ENCODE results near the gene COASY.

COASY gene

GRCh38 chr17:42585353-42585752 is 23.4 kb downstream of the COASY start:
- H3K36me3 ChIP-seq (ENCODE audit: insufficient read depth, low read length): peaks cover 74% of the 10 kb centered on the region; the same call in 1 of the 2 replicates
- no peaks in the 10 kb centered on the region for H3K9me2 ChIP-seq (replicated peaks; ENCODE audit: low read depth, low read length)
- no peak overlapping the region for H3K9ac ChIP-seq (ENCODE audit: low read depth, low read length, poor library complexity, severe bottlenecking)
- H3K4me3 ChIP-seq (ENCODE audit: low read length, poor library complexity, severe bottlenecking): no peak overlapping the region
- no peaks in the 10 kb centered on the region for H3K9me3 ChIP-seq (ENCODE audit: insufficient read depth, low read depth, low read length)
- TF ChIP-seq EZH2phosphoT487 (IDR thresholded peaks at IDR 0.05; ENCODE audit: borderline replicate concordance): no peak
- no peak for TF ChIP-seq CTCF (conservative IDR thresholded peaks at IDR 0.05; ENCODE audit: low read length)
- no peaks in the 10 kb centered on the region for H3K79me2 ChIP-seq (ENCODE audit: insufficient read depth, low read length)
- no peaks in the 10 kb centered on the region for H4K20me1 ChIP-seq (ENCODE audit: insufficient read depth, low read length, poor library complexity, severe bottlenecking)
- H3K4me2 ChIP-seq (ENCODE audit: low read depth, low read length, poor library complexity, severe bottlenecking): no peak overlapping the region
- H2AFZ ChIP-seq (ENCODE audit: low read length): no peak overlapping the region
- no peaks in the 10 kb centered on the region for H3K4me1 ChIP-seq (ENCODE audit: insufficient read depth, low read length, poor library complexity, severe bottlenecking)
- no peaks in the 10 kb centered on the region for H3F3A ChIP-seq (ENCODE audit: low read depth)
- H3K27me3 ChIP-seq (ENCODE audit: insufficient read depth, low read length, poor library complexity, severe bottlenecking): no peaks in the 10 kb centered on the region

GRCh38 chr17:42586514-42587230 is 24.7 kb downstream of the COASY start:
- H3K4me2 ChIP-seq (ENCODE audit: low read depth, low read length, poor library complexity, severe bottlenecking): no peak overlapping the region
- H3K36me3 ChIP-seq (ENCODE audit: insufficient read depth, low read length): peaks cover 71% of the 10 kb centered on the region; the same call in 1 of the 2 replicates

GRCh38 chr17:42590886-42591285 is 28.9 kb downstream of the COASY start:
- Histone ChIP-seq H3K9me3 (ENCODE audit: insufficient read depth, low read depth, low read length) (no peaks in the 10 kb centered on the region), H4K20me1 (ENCODE audit: insufficient read depth, low read length, poor library complexity, severe bottlenecking) (no peaks in the 10 kb centered on the region), H3K79me2 (ENCODE audit: insufficient read depth, low read length) (no peaks in the 10 kb centered on the region)

More at GRCh38 chr17:42586514-42587230, 24.7 kb downstream of the COASY start:
- no peaks in the 10 kb centered on the region for H3K79me2 ChIP-seq (ENCODE audit: insufficient read depth, low read length)
- no peaks in the 10 kb centered on the region for H3K27me3 ChIP-seq (ENCODE audit: insufficient read depth, low read length, poor library complexity, severe bottlenecking)
- H2AFZ ChIP-seq (ENCODE audit: low read length): no peak overlapping the region
- no peaks in the 10 kb centered on the region for H3K4me1 ChIP-seq (ENCODE audit: insufficient read depth, low read length, poor library complexity, severe bottlenecking)
- no peak overlapping the region for H3K9ac ChIP-seq (ENCODE audit: low read depth, low read length, poor library complexity, severe bottlenecking)
- H3K9me3 ChIP-seq (ENCODE audit: insufficient read depth, low read depth, low read length): no peaks in the 10 kb centered on the region
- H3K4me3 ChIP-seq (ENCODE audit: low read length, poor library complexity, severe bottlenecking): no peak overlapping the region
- H4K20me1 ChIP-seq (ENCODE audit: insufficient read depth, low read length, poor library complexity, severe bottlenecking): no peaks in the 10 kb centered on the region
- no peaks in the 10 kb centered on the region for H3F3A ChIP-seq (ENCODE audit: low read depth)
- no peak for TF ChIP-seq CTCF (conservative IDR thresholded peaks at IDR 0.05; ENCODE audit: low read length)
- no peak for TF ChIP-seq EZH2phosphoT487 (IDR thresholded peaks at IDR 0.05; ENCODE audit: borderline replicate concordance)
- H3K9me2 ChIP-seq (replicated peaks; ENCODE audit: low read depth, low read length): no peaks in the 10 kb centered on the region

More at GRCh38 chr17:42590886-42591285, 28.9 kb downstream of the COASY start:
- Histone ChIP-seq H3K4me2 (ENCODE audit: low read depth, low read length, poor library complexity, severe bottlenecking) (no peak overlapping the region), H3K27me3 (ENCODE audit: insufficient read depth, low read length, poor library complexity, severe bottlenecking) (no peaks in the 10 kb centered on the region), H3F3A (ENCODE audit: low read depth) (no peaks in the 10 kb centered on the region), H3K9ac (ENCODE audit: low read depth, low read length, poor library complexity, severe bottlenecking) (no peak overlapping the region), H3K4me3 (ENCODE audit: low read length, poor library complexity, severe bottlenecking) (no peak overlapping the region), H2AFZ (ENCODE audit: low read length) (no peak overlapping the region), H3K36me3 (ENCODE audit: insufficient read depth, low read length) (peaks cover 30% of the 10 kb centered on the region; the same call in 1 of the 2 replicates), H3K9me2 (replicated peaks; ENCODE audit: low read depth, low read length) (no peaks in the 10 kb centered on the region), H3K4me1 (ENCODE audit: insufficient read depth, low read length, poor library complexity, severe bottlenecking) (no peaks in the 10 kb centered on the region)
- TF ChIP-seq CTCF (conservative IDR thresholded peaks at IDR 0.05; ENCODE audit: low read length): no peak
- TF ChIP-seq EZH2phosphoT487 (IDR thresholded peaks at IDR 0.05; ENCODE audit: borderline replicate concordance): no peak
